Left ventricle myocardium inferior (tissue), 1 donor: ENCODE data around the gene EFNA3. TPM values are rescaled to one million over a fixed set of nuclear protein-coding genes. Genes with fewer than 3 reads are reported as not detected.

Experiments used
- DNase-seq: peaks from one replicate; pipeline ENCODE4 v3.0.0-alpha.2; 2020
- H3K27ac ChIP-seq: fragments of 200-600 bp; replicated peaks from 2 replicates; pipeline ENCODE4 v1.8.0; 2021
- H3K27me3 ChIP-seq: fragments of 200-600 bp; 2 replicates; pipeline ENCODE4 v1.8.0; 2021; ENCODE audit warnings: low read depth
- H3K36me3 ChIP-seq: fragments of 200-600 bp; 2 replicates; pipeline ENCODE4 v1.8.0; 2021
- H3K4me1 ChIP-seq: fragments of 200-600 bp; 2 replicates; pipeline ENCODE4 v1.8.0; 2021
- H3K4me3 ChIP-seq: fragments of 200-600 bp; 2 replicates; pipeline ENCODE4 v1.8.0; 2021; ENCODE audit warnings: mild to moderate bottlenecking, moderate library complexity
- H3K9me3 ChIP-seq: fragments of 200-600 bp; replicated peaks from 2 replicates; pipeline ENCODE4 v1.8.0; 2021
- intact Hi-C: fragments of 100-400 bp; cut with micrococcal nuclease; formaldehyde crosslinking; loops from one replicate; pipeline ENCODE4 v1.11.0; 2022
- total RNA-seq: library from RNA; stranded (reverse); fragmentation: NEBNext Ultra II Directional; extraction: Animal tissue kit (Norgen Biotek cat#: 25700); gene quantifications from one replicate; pipeline ENCODE4 v1.2.1, GENCODE V29; 2021
- TF ChIP-seq, protein P1 (sequence below): fragments of 200-600 bp; IDR thresholded peaks from 2 replicates; pipeline ENCODE4 v1.8.0; 2021; ENCODE audit warnings: antibody characterized with exemption, mild to moderate bottlenecking, borderline replicate concordance
- donor health status: DM: no; HTN: yes; CAD: no; lungs with severe emphysema.

EFNA3 gene
- total RNA-seq, 1 donor from 2014 or later = 0.71 TPM

DNA sequence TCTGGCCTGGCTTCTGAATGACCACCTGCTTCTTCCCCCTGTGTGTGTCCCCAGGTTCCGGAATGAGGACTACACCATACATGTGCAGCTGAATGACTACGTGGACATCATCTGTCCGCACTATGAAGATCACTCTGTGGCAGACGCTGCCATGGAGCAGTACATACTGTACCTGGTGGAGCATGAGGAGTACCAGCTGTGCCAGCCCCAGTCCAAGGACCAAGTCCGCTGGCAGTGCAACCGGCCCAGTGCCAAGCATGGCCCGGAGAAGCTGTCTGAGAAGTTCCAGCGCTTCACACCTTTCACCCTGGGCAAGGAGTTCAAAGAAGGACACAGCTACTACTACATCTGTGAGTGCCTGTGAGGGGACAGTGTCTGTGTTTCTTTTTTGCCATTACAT lies 52.6 kb downstream of the EFNA3 start:
- Histone ChIP-seq H3K4me1 (peaks cover 97% of the 10 kb centered on the region), H3K9me3 (no peaks in the 10 kb centered on the region), H3K4me3 (peak overlapping the region; percentile 87), H3K36me3 (peaks cover 40% of the 10 kb centered on the region), H3K27ac (peak overlapping the region; percentile 95), H3K27me3 (no peaks in the 10 kb centered on the region)
- intact Hi-C loops = no loop called here
- peak; percentile 58 for DNase-seq
- TF ChIP-seq, protein P1, sequence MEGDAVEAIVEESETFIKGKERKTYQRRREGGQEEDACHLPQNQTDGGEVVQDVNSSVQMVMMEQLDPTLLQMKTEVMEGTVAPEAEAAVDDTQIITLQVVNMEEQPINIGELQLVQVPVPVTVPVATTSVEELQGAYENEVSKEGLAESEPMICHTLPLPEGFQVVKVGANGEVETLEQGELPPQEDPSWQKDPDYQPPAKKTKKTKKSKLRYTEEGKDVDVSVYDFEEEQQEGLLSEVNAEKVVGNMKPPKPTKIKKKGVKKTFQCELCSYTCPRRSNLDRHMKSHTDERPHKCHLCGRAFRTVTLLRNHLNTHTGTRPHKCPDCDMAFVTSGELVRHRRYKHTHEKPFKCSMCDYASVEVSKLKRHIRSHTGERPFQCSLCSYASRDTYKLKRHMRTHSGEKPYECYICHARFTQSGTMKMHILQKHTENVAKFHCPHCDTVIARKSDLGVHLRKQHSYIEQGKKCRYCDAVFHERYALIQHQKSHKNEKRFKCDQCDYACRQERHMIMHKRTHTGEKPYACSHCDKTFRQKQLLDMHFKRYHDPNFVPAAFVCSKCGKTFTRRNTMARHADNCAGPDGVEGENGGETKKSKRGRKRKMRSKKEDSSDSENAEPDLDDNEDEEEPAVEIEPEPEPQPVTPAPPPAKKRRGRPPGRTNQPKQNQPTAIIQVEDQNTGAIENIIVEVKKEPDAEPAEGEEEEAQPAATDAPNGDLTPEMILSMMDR = no peak

DNA sequence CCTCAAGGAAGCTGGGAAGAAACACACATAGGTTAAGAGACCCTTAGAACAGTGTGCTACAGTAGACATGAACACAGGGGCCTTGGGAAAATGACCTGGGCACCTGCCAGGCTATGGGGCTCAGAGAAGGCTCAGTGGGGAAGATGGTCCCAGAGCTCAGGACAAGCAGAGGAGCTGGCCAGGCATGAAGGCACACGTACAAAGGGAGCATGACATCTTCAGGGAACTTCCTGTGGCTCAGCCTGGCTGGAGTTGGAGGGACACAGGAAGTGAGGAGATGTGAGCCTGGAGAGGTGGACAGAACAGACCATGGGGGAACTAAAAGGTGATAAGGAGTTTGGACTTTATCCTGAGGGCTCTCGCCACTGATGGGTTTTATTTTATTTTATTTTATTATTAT lies 53.2 kb downstream of the EFNA3 start:
- no peak for DNase-seq
- Histone ChIP-seq H3K4me3 (peak overlapping the region; percentile 87), H3K36me3 (peaks cover 40% of the 10 kb centered on the region), H3K27ac (peak overlapping the region; percentile 95), H3K4me1 (peaks cover 96% of the 10 kb centered on the region), H3K9me3 (no peaks in the 10 kb centered on the region), H3K27me3 (no peaks in the 10 kb centered on the region)
- TF ChIP-seq, protein P1 = no peak
- intact Hi-C loops = no loop called here

DNA sequence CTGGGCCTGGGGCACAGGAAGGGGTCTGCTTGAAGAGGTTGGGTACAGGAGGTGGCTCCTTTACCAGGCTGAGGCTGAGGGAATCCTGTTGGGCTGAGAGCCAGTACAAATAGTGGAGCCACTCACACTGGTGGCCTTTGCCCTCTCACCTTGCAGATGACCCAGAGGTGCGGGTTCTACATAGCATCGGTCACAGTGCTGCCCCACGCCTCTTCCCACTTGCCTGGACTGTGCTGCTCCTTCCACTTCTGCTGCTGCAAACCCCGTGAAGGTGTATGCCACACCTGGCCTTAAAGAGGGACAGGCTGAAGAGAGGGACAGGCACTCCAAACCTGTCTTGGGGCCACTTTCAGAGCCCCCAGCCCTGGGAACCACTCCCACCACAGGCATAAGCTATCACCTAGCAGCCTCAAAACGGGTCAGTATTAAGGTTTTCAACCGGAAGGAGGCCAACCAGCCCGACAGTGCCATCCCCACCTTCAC lies 55.2 kb downstream of the EFNA3 start:
- no peak for DNase-seq
- H3K27me3 ChIP-seq = no peaks in the 10 kb centered on the region
- peaks cover 40% of the 10 kb centered on the region for H3K36me3 ChIP-seq
- peaks cover 95% of the 10 kb centered on the region for H3K4me1 ChIP-seq
- H3K27ac ChIP-seq = peak overlapping the region; percentile 95
- intact Hi-C loops = no loop called here
- H3K9me3 ChIP-seq = no peaks in the 10 kb centered on the region
- TF ChIP-seq, protein P1 = no peak
- peak overlapping the region; percentile 79 for H3K4me3 ChIP-seq

DNA sequence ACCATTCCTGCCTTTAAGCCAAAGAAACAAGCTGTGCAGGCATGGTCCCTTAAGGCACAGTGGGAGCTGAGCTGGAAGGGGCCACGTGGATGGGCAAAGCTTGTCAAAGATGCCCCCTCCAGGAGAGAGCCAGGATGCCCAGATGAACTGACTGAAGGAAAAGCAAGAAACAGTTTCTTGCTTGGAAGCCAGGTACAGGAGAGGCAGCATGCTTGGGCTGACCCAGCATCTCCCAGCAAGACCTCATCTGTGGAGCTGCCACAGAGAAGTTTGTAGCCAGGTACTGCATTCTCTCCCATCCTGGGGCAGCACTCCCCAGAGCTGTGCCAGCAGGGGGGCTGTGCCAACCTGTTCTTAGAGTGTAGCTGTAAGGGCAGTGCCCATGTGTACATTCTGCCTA lies 55.7 kb downstream of the EFNA3 start:
- H3K36me3 ChIP-seq = peaks cover 40% of the 10 kb centered on the region
- no peaks in the 10 kb centered on the region for H3K9me3 ChIP-seq
- peak overlapping the region; percentile 79 for H3K4me3 ChIP-seq
- H3K4me1 ChIP-seq = peaks cover 95% of the 10 kb centered on the region
- peak overlapping the region; percentile 95 for H3K27ac ChIP-seq
- TF ChIP-seq, protein P1 = no peak
- H3K27me3 ChIP-seq = no peaks in the 10 kb centered on the region
- DNase-seq = no peak
- intact Hi-C loops = no loop called here

DNA sequence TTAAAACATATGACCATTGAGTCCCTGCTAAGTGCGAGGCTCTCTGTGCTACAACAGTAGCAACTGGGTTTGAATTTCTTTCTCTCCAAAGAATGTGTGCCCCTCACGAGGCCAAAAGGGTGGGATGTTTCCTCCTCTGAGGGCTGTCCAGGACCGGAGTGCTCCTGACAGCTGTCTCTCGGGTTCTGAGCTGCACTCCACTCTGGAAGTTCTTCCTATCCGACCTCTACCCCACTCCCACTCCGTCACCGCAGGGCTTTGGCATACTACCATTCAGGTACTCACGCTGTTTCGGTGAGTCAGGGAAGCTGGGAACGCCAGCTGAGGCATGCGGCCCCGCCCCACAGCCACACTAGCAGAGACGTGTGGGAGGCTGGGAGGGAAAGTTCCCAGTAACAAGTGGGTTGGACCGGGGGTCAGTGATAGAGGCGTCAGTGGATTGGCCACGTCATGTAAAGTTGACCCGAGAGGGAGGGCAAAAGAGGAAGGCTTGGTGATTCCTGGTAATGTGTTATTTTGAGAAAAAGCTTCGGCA lies 56.3 kb downstream of the EFNA3 start:
- Histone ChIP-seq H3K27me3 (no peaks in the 10 kb centered on the region), H3K36me3 (peaks cover 40% of the 10 kb centered on the region), H3K9me3 (no peaks in the 10 kb centered on the region), H3K4me3 (peak overlapping the region; percentile 79), H3K27ac (peak overlapping the region; percentile 95), H3K4me1 (peaks cover 95% of the 10 kb centered on the region)
- intact Hi-C loops = no loop called here
- TF ChIP-seq, protein P1 = no peak
- DNase-seq = peak; percentile 84
